Cardiac muscle cell (in vitro differentiated cells and primary cell): ENCODE measurements around the gene FBXW8. TPM values are rescaled to one million over a fixed set of nuclear protein-coding genes. Genes with fewer than 3 reads are reported as not detected.

Experiments used
- DNase-seq, 2 donors: peaks; one replicate each; pipeline versions ENCODE4 v3.0.0 to v3.0.0-alpha.2; 2010 to 2017; ENCODE audit warnings: low read depth in 1 of 2, low spot score in 1 of 2
- H3K27ac ChIP-seq: fragments of 200-600 bp; sonication (generic); 2 replicates; pipeline ENCODE4 v1.5.1; 2016
- H3K27me3 ChIP-seq: fragments of 200-600 bp; sonication (generic); 2 replicates; pipeline ENCODE4 v1.6.0; 2016; ENCODE audit warnings: control low read depth
- H3K36me3 ChIP-seq: fragments of 200-600 bp; sonication (generic); 2 replicates; pipeline ENCODE4 v1.5.1; 2016; ENCODE audit warnings: control low read depth
- H3K4me1 ChIP-seq: fragments of 200-600 bp; sonication (generic); 2 replicates; pipeline ENCODE4 v1.8.1; 2017; ENCODE audit warnings: low read depth, mild to moderate bottlenecking, mixed run types
- H3K4me3 ChIP-seq: fragments of 200-600 bp; sonication (generic); 2 replicates; pipeline ENCODE4 v1.5.1; 2016; ENCODE audit warnings: mild to moderate bottlenecking
- H3K9me3 ChIP-seq: fragments of 200-600 bp; sonication (generic); 2 replicates; pipeline ENCODE4 v1.5.1; 2017; ENCODE audit warnings: low read depth, mild to moderate bottlenecking, control low read depth
- CTCF ChIP-seq: IDR thresholded peaks from 2 replicates; pipeline ENCODE4 v1.5.1; 2012; ENCODE audit warnings: low read depth, mild to moderate bottlenecking, low read length
- polyA plus RNA-seq: library from polyadenylated mRNA; unstranded; fragments of >200 nt; fragmentation: Nextera tagmentation; extraction: Ambion mirVana; gene quantifications from 2 replicates; pipeline ENCODE4 v1.2.1, GENCODE V29; 2016
- total RNA-seq: library from RNA; depleted of rRNA; stranded (reverse); fragments of >200 nt; gene quantifications from 2 replicates; pipeline ENCODE4 v1.2.3, GENCODE V29; 2016

The FBXW8 gene
- total and polyA plus RNA-seq, 2 experiments from 2014 or later, result 15.3 to 25.7 TPM

GRCh38 chr12:116982791-116983411 is 72.2 kb downstream of the FBXW8 start:
- Histone ChIP-seq H3K4me1 (no peaks in the 10 kb centered on the region), H3K4me3 (no peak overlapping the region), H3K9me3 (no peaks in the 10 kb centered on the region), H3K27me3 (no peaks in the 10 kb centered on the region), H3K27ac (no peak overlapping the region), H3K36me3 (peaks cover under 1% of the 10 kb centered on the region)
- TF ChIP-seq CTCF, result no peak
- DNase-seq, result peak in 1 of 2 donors; percentile 72

- Histone ChIP-seq H3K27me3 (no peaks in the 10 kb centered on the region), H3K4me3 (no peak overlapping the region), H3K36me3 (peaks cover 6% of the 10 kb centered on the region), H3K4me1 (no peaks in the 10 kb centered on the region), H3K9me3 (no peaks in the 10 kb centered on the region), H3K27ac (no peak overlapping the region)
- DNase-seq, result no peak
- no peak for TF ChIP-seq CTCF
These were observed 73.3 kb downstream of the FBXW8 start for GRCh38 chr12:116984098-116984497.

GRCh38 chr12:116990329-116990728 is 79.6 kb downstream of the FBXW8 start:
- Histone ChIP-seq H3K9me3 (no peaks in the 10 kb centered on the region), H3K4me1 (peaks cover 8% of the 10 kb centered on the region), H3K27ac (no peak overlapping the region), H3K36me3 (peaks cover 10% of the 10 kb centered on the region), H3K27me3 (no peaks in the 10 kb centered on the region), H3K4me3 (no peak overlapping the region)
- no peak for TF ChIP-seq CTCF
- no peak for DNase-seq

- no peak for DNase-seq
- peaks cover 12% of the 10 kb centered on the region for H3K36me3 ChIP-seq
- peaks cover 14% of the 10 kb centered on the region for H3K4me1 ChIP-seq
- no peaks in the 10 kb centered on the region for H3K9me3 ChIP-seq
- no peak overlapping the region for H3K27ac ChIP-seq
- H3K27me3 ChIP-seq, result no peaks in the 10 kb centered on the region
- H3K4me3 ChIP-seq, result no peak overlapping the region
- TF ChIP-seq CTCF, result no peak
These were observed 80.5 kb downstream of the FBXW8 start for GRCh38 chr12:116990971-116991966.

GRCh38 chr12:116996093-116996492 is 85.3 kb downstream of the FBXW8 start:
- no peak overlapping the region for H3K4me3 ChIP-seq
- no peak for TF ChIP-seq CTCF
- no peaks in the 10 kb centered on the region for H3K27me3 ChIP-seq
- peaks cover 2% of the 10 kb centered on the region for H3K36me3 ChIP-seq
- peak in 1 of 2 donors; percentile 76 for DNase-seq
- H3K27ac ChIP-seq, result peak overlapping the region; percentile 27
- no peaks in the 10 kb centered on the region for H3K9me3 ChIP-seq
- peaks cover 5% of the 10 kb centered on the region for H3K4me1 ChIP-seq
